Activated CD4-positive, alpha-beta T cell treated with anti-CD3 and anti-CD28 coated beads for 48 hours (primary cell): Measurements from ENCODE around the gene SP6.
A peak's percentile ranks its signal among the peaks of the same experiment; 100 is the strongest.

Source experiments
- DNase-seq: peaks from one replicate; pipeline ENCODE4 v3.0.0-alpha.2; 2020

SP6 gene

DNA sequence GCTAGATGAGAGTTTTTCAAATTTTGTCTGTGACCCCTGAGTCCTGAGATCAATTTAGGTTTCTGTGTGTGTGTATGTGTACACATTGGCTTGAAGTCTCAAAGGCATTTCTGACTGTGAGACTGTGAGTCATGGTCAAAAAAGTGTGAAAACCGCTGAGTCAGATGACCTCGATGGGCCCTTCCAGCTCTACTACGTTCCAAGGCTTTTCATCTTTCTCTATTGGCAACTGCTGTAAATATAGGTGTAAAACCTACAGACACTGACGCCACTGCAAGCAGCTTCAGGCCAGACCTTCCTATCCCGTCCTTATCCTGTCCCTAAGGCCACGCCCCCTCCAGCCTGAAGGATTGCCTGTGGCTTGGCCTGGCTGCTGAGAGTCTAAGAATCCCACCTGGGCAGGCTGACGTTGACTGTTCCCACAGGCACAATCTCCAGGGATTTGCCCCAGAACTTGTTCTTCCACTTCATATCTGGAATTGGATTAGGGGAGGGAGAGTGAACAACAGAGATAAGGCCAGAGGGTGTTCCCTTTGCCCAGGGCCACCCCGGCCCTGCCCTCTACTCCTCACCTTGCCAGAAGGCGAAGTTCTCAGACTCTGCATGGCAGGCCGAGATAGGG is 40.7 kb downstream of the SP6 start:
- DNase-seq: peak; percentile 52

DNA sequence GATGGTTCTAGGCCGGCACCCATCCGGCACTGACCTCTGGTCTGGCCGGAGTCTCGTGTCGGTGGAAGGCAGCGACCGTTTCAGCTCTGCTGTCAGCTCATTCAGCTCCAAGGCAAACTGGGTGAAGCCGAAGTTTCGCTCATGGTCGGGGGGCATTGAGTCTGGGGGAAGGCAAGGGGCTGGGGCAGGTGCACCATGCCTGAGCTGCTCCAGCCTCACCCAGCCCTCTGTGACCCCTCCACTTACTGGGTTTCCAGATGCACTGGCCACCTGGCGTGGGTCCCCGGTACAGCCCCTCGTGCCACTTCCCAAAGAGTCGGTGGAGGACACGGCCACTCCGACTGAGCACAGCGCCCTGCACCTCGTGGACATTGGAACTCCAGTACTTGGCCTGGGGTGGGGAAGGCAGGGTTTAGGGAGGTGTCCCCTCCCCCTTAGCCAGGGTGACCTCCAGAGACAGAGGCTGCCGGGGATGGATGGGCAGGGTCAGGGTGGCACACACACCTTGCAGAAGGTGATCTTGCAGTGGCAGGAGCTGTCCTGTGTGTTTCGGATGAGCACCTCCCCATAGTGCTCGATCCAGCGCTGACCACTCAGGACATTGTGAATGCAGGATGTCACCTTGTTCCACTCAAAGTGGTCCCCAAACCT is 42.0 kb downstream of the SP6 start:
- no peak for DNase-seq

DNA sequence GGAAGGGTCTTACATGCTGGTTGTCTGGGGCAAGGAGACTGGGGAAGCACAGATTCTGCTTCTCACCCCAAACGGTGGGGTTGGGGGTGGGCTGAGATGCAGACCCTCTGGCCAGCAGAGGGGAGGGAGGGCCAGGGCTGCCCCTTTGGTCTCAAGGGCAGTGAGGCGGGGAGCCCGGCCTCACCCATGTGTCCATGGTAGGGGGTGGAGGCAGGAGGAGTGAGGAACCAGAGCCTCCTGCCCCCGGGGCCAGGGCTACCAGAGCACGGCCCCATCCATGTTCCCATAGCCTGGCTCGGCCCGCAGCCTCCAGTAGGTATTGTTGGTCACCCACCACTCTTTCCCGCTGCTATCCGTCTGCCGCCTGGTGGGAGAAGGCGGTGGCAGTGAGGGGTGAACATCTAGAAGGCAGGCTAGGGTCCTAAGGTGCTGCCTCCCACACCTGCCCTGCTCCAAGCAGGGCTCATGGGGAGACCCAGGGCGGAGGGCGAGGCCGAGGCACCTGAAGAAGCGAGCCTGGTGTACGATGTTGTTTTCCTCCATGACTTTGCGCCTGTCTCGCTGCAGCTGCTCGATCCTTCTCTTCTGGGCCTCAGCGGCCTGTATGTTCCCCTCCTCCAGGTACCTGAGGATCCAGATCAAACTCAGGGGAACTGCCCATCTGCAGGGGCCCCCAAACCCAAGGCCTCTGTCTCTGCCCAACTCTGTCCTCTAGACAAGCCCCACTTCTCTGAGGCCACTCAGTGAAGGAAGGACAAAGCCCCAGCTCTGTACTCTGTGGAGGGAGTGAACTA is 42.7 kb downstream of the SP6 start:
- DNase-seq: no peak

DNA sequence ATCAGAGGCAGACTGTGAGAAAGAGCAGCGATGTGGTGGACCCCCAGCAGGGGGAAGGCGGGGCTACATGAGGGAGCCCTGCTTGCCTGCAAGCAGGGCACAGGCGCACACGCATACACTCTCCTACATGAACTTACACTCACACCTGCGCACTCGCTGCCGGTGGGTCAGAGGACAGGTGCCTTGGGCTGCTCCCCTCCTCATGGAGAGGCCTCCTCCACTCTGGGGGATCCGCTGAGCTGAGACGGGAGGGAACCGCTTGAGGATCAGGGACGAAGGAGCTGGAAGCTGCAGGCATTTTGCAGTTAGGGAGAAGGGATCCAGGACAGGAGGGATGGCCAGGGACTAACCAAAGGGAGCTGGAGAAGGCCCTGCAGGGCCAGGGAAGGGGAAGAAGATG is 43.5 kb downstream of the SP6 start:
- no peak for DNase-seq

DNA sequence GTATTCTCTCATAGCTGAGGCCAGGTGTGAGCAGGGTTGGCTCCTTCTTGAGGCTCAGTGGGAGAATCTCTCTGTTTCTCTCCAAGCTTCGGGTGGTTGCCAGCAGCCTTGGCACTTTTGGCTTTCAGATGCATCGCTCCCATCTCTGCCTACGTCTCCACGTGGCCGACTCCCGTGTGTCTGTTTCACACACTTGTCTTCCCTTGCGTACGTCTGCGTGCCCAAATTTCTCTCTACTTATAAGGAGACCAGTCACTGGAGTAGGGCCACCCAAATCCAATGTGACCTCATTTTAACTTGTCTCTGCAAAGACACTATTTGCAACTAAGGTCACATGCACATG is 44.1 kb downstream of the SP6 start:
- no peak for DNase-seq

DNA sequence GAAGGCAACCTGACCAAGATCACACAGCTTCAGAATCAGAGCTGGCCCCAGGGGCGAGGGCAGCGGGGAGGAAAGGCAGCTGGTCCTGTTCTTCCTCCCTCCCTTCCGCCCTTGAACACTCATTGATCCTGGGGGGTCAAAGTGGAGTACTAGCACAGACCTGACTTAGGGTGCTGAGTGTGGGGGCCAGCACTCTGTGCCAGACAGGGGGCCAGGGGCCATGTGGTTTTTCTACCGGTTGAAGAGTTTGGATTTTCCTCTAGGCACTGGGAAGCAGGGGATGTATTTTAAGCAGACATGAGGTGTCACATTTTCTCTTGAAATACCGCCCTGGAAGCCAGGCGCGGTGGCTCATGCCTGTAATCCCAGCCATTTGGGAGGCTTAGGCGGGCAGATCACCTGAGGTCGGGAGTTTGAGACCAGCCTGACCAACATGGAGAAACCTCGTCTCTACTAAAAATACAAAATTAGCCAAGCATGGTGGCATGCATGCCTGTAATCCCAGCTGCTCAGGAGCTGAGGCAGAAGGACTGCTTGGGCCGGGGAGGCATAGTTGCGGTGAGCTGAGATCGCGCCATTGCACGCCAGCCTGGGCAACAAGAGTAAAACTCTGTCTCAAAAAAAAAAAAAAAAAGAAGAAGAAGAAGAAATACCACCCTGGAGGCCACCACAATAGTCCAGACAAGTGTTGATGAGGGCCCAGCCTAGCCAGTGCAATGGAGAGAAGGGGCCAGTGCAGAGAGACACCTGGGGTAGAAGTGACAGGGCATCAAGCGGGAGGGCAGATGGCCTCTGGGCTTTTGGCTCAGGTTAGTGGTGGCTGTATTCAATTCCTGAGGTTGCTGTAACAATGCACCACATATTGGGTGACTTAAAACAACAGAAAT is 44.7 kb downstream of the SP6 start:
- DNase-seq: no peak

DNA sequence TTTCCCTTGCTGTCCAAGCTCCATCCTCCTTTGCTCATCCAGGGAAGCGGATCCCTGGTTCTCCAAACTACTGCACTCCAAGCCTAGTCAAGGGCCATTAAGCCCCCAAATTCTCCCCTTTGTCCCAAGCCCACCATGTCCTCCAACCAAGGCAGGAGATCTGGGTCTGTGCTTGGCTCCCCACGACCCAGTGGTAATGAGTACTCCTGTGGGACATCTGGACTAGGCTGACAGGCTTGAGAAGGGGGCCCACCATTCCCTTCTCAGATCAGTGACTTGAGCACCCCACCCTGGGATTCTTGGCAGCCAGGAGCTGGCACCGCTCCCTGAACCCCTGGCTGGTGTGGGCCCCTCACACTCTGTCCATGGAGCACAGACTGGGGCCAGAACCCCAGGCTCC is 46.5 kb downstream of the SP6 start:
- no peak for DNase-seq

DNA sequence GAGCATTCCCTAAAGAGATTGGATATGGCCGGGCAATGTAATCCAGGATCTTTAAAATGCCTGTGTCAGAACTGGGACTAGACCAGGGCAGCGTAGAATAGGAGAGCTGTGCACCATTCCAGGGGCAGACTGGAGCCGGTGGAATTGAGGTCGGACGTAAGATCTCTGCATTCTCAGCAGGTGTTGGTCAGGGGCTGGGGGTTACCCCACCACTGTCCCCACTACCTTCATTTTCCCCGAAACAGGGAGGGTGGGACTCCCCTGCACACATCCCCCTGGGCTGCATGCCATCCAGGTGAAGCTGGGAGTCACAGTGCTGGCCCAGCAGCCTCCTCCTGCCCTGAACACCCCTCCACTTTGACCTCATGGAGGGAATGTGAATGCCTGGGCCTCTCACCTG is 47.2 kb downstream of the SP6 start:
- no peak for DNase-seq

DNA sequence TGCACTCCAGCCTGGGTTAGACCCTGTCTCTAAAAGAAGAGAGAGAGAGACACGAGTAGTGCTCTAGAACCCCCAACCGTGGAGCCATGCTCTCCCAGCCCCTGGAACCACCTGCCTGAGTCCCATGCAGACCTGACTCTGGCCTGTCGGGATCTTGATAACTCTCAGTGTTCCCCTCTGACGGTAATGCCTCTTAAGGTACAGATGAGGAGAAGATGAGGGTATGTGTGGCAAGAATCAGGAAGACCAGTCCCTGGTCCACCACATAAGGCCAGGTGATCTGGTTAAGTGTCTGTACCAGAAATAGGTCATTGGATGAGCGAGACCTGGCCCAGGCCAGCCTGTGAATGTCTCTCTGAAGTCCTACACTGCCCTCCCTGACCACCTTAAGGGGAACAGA is 47.8 kb downstream of the SP6 start:
- no peak for DNase-seq

DNA sequence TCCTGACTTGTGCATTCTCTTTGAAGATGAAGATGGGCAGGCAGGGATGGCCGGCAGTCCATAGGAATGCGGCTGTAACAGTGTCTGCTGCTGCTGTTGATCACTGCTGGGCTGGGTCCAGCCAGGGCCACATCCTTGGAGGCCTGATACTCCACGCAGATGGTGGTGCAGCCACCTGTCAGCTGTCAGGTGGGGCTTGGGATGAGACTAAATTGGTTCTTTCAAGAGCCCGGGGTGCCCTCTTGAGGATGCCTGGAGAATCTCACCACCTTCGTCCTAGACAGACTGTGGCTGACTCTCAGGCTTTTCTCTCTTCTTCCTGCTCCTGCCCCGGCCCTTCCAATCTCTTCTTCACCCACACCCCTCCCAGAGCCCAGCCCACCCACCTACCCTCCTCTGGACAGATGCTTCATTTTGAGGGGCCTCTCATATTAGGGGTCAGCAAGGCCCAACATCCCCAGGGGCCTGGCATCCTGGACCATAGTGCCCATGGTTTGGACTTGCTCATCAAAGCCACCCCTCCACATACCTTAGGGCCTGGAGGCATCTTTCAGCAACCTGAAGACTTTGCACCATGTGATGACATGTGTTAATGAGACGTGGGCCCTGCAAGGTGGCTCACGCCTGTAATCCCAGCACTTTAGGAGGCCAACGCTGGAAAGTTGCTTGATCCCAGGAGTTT is 48.5 kb downstream of the SP6 start:
- peak; percentile 74 for DNase-seq

DNA sequence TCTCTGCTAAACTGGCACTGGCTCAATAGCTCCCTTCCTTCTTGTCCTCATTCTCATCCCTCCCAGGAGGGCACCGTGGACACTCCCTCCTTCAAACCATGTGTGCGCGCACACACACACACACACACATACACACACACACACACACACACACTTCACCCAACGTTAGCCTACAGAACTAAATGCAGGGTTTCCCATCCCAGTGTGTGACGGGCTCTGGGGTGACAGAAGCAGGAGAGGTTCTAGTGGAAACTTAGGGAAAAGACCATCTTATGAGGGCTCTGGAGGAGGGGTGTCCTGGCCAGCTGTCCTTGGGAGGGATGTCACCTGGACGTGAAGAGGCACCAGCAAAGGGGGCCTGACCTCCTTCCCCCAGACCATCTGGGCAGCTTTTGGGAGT is 49.1 kb downstream of the SP6 start:
- no peak for DNase-seq

DNA sequence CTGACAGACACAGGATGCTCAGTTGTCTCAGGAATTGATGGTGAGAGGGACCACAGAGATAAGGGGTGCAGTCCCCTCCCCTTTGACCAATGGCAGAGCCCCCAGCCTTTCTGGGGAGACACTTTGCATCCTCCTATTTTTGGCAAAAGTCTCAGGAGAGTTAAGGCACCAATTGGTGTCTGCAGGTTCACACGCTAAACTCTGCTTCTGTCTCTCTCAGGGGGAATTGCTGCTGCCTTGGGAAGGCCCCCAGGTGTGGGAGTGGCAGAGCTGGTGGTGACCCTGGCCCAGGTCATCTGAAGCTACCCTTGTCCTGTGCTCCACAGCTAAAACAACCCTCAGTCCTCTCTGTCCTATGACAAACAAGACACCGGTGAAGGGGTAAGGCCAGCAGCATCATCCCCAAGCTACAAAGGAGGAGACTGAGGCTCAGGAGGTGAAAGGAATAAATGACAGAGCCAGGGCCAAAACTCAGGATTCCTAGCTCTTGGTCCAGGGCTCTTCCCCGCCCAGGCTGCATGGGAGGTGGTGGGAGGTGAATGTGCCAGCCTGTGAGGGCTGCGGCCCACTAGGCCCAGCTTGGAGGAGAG is 49.7 kb downstream of the SP6 start:
- DNase-seq: no peak

DNA sequence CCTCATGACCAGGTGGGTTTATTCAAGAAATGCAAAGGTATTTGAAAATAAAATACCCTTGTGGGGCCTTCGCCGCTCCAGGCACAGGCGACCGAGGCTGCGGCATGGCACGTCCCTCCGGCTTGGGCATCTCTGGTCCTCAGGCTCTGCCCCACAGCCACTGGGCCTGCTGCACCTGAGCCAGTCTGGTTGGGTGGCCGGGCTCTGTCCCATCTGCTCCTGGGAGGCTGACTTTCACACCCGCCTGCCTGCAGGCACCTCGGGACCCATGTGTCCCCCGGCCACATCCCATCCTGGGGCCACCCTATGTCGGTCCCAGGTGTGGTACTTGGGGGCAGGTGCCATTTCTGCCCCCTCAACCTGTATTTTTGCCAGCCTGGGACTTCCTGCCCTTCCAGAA is 50.3 kb downstream of the SP6 start:
- no peak for DNase-seq

DNA sequence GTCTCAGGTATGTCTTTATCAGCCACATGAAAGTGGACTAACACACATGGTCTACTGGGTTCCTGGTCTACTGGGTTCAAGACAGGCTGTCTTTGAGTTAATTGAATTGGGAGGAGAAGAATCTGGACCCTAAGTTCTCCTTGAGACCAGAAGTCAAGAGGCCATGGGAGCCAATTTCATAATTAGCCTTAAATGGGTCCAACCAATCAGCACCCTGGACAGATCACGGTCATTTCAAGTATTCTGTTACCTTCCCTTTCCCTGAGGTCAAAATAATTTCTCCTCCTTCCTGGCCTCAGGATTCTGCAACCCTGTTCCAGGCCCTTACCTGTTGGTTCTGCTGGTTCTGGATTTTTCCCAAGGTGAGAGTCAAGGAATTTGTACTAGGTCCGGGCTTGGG is 53.2 kb downstream of the SP6 start:
- no peak for DNase-seq
